OCI-M2 (cell line): Measurements from ENCODE around the gene PCARE.
"Not testable (repeated sequence)": the region's sequence is repeated elsewhere in the genome, so short reads cannot be mapped to it uniquely, and the experiment has no call there.

Source experiments
- DNase-seq: peaks from one replicate; lab custom pipeline; 2025; ENCODE audit not compliant: unreplicated experiment; lab: John Stamatoyannopoulos, UW

The PCARE gene

DNA sequence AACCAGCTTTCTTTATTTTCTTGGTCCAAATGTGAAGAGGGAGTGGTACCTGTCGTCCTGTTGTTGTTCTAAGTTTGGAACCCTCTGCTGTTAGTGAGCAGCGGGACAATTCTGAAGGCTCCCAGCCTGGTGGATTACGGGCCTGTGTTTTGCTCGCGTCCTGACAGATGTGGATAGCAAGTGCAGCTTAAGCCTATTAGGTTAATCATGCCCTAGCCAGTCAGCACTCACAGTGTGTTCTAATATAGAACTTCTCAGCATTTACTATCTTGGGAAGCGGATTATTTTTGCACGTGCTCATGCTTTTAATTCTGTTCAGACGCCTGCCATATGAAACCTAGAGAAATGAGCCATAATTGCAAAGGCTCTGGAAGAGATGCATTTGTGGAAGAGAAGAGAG is at the start of gene PCARE:
PCARE (minus strand) TSS at position 113 of the 400 bp plus-strand sequence. CDS start 262 bp downstream, outside the sequence.
- no peak for DNase-seq

DNA sequence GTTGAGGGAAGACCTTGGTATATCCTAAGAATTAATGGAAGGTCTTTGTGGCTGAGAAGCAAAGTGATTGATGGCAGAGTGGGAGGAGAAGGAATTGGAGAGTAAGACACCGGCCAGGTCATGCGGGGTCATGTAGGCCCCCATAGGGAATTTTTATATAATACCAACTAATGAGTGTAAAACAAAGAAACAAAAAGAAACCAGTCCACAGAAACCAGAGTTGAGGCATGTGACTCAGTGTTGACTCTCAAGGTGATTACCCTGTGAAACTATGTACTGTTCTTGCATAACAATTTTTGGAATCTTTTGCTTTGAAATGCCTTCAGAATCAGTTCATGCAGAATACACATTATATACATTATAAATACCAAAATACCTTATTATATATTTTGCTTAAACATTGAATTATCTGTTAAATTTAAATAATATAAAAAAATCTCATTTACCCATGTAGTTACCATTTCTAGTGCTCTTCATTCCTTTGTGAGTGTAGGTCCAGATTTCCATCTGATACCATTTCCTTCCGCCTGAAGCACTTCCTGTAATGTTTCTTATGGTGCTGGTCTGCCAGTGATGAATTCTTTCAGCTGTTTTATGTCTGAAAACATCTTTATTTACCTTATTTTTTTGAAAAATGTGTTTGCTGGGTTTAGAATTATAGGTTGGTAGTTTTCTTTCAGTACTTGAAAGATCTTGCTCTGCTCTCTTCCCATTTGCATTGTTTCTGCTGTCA is 49.5 kb upstream of the PCARE start:
- no peak for DNase-seq

DNA sequence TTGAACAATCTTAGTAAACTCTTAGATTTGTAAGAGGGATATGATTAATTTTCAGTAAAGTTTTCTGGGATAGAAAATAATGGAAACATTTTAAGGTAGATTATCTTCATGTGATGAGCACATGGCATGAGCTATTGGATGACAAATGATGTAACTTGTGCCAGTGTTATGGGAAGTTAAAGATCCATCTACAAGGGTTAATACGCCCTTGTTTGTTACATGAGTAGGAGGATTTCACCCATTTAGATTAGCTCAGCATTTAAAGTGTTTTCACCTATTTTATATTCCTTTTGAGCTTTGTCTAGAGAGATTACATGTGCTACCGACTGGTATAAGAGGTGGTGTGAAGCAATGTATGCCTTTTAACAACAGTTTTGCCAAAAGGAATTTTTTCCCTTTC is 46.5 kb upstream of the PCARE start:
- DNase-seq: no peak

GRCh38 chr2:29119211-29119610 is 44.9 kb upstream of the PCARE start:
- DNase-seq: no peak

DNA sequence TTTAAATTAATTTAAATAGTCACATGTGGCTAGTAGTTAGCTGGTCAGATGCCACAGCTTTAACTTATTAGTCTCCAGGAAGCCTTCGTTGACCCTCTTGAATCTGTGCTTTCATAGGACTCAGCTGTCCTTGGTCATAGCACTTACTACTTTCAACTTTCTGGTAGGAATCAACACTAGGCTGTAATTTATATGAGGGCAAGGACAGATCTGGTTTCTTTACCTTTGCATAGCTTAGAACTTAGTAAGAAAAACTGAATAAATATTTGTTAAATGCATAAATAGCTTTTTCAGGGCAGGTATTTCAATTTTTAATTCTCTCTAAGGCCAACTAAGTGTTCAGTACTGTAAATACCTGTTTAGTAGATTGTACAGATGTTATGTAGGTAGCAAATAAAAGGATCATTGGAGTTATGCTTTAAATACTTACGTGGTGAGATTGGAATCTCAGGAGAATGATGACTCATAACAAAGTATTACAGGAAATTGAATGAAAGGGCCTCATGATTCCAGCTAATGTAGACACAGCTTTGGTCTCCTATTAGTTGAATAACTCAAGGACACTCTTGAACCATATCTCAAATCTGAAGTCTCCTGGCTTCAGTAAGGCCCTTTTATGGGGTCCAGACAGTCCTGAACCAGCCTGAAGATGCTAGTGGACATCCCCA is 43.4 kb upstream of the PCARE start:
- no peak for DNase-seq

DNA sequence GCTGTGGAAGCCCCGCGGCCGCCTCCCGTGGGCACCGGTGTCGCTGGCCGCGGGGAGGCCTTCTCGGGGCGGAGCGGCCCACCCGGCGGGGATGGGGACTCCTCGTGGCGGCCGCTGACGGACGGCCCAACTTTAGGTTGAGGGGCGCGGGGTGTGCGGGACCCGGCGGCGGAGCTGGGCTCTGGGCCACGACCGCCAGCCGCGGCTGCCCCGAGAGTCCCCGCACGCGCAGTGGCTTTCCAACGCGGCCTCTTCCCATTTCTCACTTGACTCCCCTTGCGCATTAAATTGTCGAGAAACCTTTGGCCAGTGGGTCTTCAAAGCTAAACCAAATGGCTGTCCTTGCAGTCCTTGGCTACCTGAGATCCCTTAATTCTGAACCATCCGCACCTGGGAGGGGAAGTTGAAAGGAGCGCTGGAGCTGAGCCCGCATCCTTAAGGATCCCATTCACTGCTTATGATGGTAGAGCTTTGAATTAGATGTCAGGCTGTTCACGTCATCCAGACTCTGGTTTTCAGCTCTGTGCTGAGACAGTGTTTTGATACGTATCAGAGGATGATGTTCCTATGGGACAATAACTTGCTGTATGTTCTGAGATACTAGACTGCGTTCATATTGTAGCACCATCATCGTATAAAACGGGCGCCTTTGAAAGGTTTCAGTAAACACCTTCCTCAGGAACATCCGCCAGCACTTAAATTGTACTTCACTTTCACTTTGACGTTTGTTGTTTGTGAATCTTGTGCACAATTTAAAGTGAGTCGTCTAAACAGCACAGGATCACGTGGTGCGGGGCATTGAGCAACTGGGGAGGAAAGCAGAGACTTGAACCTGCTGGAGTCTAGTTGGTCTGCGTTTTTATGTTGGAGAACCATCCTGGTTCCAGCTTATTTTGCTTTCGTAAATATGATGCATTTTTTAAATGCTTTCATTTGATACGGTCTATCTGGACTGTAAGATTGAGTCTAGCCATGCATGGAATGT is 41.8 kb upstream of the PCARE start:
- no peak for DNase-seq

DNA sequence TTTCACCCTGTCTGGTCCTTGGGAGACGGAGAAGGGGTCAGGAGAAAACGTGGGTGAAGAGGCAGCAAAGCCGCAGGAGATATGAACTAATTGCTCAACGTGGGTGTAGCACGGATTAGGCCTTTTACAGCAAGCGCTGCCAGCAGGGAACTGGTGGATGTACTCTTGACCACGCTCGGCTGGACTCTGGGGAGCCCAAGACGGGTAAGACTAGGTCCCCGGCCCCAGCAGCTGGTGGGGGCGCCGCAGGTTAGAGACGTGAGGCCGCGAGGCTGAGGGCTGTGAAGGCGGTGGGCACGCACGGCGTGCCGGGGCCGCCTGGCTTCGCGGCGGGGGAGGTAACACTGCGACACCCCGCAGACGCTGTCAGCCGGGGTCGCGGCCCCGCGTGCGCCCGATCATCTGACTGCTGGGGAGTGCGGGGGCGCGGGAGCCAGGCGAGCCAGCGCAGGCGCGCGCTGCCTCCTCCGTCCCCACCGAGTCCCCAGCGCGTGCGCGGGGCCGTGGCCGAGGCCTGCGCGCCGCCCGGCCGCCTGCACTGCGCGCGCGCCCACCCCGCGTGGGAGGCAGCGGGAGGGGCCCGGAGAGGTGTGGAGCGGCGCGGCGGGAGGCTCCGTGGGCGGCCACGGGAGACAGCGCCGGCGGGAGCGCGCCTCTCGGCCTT is 40.8 kb upstream of the PCARE start, which contains the start of gene CLIP4:
CLIP4 (plus strand) TSS at position 470 of the 664 bp plus-strand sequence. CDS start 5,974 bp downstream, outside the sequence.
- no peak for DNase-seq

DNA sequence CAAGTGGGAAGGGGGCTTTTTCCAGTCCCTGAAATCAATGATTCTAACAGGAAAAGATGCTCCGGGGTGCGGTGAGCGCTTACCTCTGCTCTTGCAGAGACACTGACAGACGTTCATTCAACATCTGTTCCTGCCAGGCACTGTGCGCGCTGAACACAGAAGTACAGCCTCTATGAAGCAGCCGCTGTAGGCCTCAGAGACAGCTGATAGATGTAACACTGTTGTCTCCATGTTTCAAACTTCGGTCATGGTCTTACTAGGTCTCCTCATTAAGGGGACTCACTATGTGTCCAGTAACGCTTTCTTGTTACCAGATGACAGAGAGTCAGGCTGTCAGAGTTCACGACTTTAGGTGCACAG is 40.2 kb upstream of the PCARE start:
- DNase-seq: no peak

- DNase-seq: no peak
Measured at GRCh38 chr2:29113891-29114321, 39.6 kb upstream of the PCARE start.

DNA sequence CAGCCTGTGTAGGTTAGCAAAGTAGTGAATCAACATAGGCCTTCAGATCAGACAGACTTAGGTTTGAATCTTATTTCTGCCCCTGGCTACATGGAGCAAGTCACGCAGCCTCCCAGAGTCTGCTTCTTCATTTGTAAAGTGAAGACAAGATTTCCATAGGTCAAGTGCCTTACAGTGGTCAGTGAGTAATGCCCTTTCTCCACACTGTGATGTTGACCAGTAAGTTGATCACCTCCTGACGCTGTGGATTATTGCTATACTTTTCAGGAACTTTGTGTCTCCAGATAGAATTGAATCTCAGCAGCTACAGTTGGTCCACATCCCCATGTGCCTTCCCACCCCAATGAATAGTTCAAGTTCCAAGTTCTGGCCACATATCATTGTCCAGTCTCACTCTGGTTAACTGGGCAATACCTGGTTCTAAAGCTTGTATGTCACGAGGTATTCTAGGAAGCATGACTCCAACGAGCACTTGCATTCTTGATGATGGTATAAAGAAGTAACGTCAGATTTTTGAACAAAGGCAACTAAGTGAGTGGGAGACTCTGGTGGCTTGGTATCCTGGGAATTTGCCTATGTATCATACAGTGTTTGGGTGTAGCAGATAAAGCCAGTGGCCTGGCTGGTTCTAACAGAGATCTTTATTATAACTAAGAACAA is 38.8 kb upstream of the PCARE start:
- DNase-seq: no peak

DNA sequence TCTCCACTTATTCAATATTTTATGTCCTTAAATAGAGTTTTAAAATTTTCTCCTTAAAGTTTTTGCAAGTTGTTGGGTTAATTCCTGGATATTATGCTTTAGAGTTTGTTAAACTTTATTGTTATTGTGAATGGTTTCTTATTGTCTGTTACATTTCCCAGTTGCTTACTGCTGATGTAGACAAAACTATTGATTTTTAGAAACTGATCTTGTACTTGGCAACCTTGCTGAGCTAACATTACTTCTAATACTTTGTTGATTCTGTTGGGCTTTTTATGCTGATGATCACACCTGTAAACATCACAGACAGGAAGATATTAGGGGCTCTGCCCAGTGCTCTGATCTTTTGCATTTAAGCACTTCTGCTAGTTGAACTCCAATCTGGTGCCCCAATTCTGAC is 38.1 kb upstream of the PCARE start:
- DNase-seq: no peak

GRCh38 chr2:29110916-29111535 is 36.7 kb upstream of the PCARE start:
- DNase-seq: no peak

- no peak for DNase-seq
Measured at GRCh38 chr2:29109246-29109645, 34.9 kb upstream of the PCARE start.

GRCh38 chr2:29108225-29108624 is 33.9 kb upstream of the PCARE start:
- DNase-seq: no peak

DNA sequence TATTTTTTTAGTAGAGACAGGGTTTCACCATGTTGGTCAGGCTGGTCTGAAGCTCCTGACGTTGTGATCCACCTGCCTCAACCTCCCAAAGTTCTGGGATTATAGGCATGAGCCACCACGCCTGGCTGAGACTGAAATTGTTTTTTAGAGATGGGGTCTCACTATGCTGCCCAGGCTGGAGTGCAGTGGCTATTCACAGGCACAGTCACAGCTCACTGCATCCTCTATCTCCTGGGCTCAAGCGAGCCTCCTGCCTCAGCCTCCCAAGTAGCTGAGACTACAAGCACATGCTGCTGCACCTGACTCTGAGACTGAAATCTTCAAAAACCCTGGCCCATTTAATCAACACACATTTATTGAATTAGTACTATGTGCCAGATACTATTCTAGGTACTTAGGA is 33.2 kb upstream of the PCARE start:
- DNase-seq: not testable (repeated sequence)

DNA sequence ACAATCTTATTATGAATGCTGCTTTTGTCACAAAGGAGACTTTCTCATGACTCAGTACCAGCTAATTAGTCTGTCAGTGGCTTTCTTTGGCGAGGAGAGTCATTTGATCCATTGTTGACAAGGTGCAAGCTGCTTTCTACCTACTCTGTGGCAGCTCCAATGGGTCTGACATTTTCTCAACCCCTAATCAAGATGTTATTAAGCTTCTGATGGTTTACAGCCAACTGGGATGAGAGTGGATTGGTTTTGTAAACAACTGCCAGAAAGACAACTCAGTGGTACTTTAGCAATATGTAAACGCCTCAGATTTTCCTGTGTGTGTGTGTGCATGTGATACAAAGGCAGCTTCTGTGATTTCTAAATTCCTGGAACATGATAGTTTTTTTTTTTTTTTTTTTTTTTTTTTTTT is 32.7 kb upstream of the PCARE start:
- DNase-seq: no peak

DNA sequence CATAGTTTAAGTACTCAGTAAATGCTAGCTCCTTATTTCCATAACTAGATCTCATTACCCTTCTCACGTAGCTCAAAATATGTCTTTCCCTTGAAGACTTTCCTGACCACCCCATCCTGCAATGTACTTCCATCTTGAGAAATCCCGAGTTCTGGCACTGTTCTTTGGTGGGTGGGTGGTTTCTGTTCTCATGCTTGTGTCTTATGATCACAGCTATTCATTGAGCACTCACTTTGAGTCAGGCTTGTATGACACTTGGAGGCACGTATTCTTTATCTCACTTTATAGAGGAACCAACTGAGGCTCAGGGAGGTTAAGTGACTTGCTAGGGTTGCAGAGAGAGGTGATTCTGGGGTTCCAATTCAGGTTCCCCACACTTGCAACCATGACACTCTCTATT is 31.9 kb upstream of the PCARE start:
- no peak for DNase-seq

GRCh38 chr2:29105375-29105774 is 31.1 kb upstream of the PCARE start:
- no peak for DNase-seq

GRCh38 chr2:29104688-29105087 is 30.4 kb upstream of the PCARE start:
- no peak for DNase-seq

DNA sequence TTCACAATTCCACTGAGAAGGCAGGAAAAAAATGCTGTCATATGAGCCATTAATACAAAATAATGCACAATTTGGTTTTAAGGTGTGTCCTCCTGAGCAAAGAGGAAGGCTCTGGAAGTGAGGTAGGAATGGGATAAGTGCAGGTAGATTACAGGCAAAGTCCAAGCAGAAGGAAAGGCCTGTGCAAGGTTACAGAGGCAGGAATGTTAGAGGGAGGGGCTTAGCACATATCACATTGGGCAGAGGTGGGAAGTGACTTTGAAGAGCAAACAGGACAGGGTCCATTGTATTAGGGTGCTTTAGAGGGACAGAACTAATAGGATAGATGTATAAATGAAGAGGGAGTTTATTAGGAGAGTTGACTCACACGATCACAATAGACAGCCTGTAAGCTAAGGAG is 26.2 kb upstream of the PCARE start:
- no peak for DNase-seq
